NCI-H2107 treated with DMSO at 0.1 percent for 48 hours (cell line): ENCODE results near the gene MYO3B.

ENCODE experiments used
- DNase-seq: peaks from one replicate; lab custom pipeline; 2025; ENCODE audit not compliant: unreplicated experiment; lab: John Stamatoyannopoulos, UW

MYO3B gene

GRCh38 chr2:170365003-170365402, 187.1 kb downstream of the MYO3B start:
- no peak for DNase-seq

GRCh38 chr2:170365686-170366085, 187.7 kb downstream of the MYO3B start:
- no peak for DNase-seq

DNA sequence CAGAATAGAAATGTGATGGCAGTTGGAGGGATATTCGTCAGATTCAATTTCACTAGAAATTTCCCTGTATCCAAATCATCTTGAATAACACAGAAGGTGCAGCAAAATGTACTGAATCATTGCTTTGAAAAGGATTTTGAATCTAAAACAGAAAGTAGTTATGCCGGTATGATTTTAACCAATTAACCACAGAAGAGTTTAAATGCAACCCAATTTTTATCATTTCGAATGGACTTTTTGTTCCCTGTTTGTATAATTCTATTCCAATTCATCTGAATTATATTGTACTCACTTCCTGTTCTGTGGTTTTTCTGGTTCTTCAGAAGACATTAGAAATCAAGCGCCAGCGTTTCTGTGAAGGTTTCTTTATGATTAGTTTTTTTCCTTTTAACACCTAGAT, 190.4 kb downstream of the MYO3B start:
- DNase-seq, result no peak

- no peak for DNase-seq
These were observed 191.3 kb downstream of the MYO3B start for GRCh38 chr2:170369228-170369627.

GRCh38 chr2:170369894-170370293, 191.9 kb downstream of the MYO3B start:
- no peak for DNase-seq

DNA sequence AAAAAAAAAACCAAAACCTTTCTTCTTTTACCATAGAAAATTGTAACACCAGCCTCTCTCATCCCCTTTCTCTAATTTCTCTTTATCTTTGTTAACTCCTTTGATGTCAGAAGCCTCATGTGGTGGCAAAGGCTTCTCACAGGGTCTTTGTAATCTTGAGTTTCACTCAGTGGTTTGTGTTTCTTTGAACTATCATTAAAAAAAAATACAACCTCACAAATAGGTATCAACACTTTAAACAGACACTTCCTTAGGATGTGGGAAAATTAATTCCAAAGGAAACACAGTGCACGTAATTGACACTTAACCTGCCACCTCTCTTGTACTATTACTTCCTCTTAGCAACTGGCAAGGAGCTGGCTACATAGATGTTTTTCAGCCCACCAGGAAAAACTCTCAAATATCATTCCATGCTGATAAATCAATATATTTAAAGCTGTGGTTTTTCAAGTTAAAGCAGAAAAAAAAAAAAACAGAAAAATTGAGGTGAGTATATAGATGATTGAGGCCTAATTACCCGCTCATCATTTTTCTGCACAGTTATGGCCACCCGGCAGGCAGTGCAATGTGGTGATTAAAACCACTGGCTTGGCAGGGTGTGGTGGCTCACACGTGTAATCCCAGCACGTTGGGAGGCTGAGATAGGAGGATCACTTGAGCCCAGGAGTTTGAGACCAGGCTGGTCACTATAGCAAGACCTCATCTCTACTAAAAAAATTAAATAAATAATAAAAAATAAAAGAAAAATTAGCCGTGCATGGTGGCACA, 193.5 kb downstream of the MYO3B start:
- DNase-seq, result no peak

- DNase-seq, result no peak
These were observed 197.2 kb downstream of the MYO3B start for GRCh38 chr2:170375192-170375591.

- DNase-seq, result no peak
These were observed 199.7 kb downstream of the MYO3B start for GRCh38 chr2:170377500-170378207.

DNA sequence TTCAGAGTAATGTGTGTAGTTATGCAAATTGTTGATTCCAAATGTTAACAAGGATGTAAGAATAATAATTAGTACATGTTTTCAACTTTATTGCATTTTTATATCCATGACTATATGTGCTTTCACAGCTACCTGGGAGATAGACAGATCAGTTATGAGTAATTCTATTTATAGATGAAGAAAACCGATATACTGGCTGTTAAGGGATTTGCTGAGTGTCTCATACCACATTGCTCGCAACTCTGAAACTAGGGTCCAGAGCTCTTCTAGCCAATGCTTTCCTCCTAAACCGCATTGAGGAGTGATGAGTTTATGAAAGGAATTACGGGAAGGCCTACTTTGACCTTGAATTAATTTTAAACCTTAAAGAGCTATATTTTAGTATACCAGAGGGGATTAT, 202.3 kb downstream of the MYO3B start:
- no peak for DNase-seq

- DNase-seq, result no peak
These were observed 203.7 kb downstream of the MYO3B start for GRCh38 chr2:170381678-170382077.

- DNase-seq, result no peak
These were observed 208.6 kb downstream of the MYO3B start for GRCh38 chr2:170386554-170386953.

- DNase-seq, result no peak
These were observed 213.1 kb downstream of the MYO3B start for GRCh38 chr2:170391018-170391417.

DNA sequence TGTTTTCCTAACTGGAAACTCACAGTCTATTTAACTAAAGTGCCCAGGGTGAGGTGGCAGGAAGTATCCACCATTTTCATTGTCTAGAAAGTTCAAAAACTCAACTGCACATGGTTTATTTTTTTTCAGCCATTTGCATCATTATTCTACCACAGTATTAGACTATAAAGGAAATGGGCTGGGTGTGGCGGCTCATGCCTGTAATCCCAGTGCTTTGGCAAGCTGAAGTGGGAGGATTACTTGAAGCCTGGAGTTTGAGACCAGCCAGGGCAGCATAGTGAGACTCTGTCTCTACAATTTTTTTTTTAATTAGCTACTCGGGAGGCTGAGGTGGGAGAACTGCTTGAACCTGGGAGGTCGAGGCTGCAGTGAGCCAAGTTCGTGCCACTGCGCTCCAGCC, 213.8 kb downstream of the MYO3B start:
- DNase-seq, result no peak

DNA sequence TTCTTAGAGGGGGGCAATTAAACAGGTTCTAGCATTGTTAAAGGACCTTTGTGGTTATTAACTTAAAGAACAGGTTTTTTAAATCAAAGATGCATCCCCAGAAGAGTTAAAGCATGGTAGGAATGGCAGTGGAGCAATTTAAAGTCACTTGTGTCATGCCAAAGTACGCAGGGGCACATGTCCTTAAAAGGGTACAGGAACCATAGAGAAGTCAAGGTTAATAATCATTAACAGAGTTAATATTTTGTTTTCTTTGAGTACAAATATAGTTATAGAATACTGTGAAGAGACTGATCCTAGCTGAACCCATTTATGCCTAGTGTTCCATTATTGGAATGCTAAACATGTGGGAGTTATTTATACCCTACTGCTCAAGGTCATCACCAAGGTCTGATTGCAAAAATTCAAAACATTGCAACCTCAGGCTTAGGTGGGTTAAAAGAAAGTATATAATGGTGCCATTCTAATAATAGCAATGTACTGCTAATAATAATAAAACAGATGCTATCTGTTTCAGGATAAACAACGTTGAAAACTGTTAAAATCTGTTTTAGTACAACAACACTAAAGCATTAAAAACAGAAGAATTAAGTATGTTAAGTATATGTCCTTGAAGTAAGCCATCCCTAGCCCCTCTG, 216.0 kb downstream of the MYO3B start:
- no peak for DNase-seq

- no peak for DNase-seq
These were observed 216.9 kb downstream of the MYO3B start for GRCh38 chr2:170394641-170395387.

- DNase-seq, result no peak
These were observed 219.0 kb downstream of the MYO3B start for GRCh38 chr2:170396799-170397459.

DNA sequence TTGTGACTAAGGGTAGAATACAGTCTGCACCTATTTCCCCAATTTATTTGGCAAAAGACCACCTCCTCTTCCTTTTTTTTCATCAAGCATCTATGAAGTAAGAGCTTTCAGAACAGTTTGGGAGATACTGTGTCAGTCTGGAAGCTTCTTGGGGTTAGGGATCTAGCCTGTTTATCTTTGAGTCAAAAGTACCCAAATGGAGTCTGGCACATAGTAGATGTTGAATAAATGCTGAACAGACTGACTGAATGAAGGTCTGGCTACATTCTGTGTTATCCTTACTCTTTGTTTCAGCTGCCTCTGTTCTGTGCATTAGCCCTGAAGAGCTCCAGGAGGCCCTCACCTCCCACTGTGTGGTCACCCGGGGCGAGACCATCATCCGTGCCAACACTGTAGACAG, 223.2 kb downstream of the MYO3B start:
- DNase-seq, result no peak

GRCh38 chr2:170404846-170405245, 226.9 kb downstream of the MYO3B start:
- no peak for DNase-seq

DNA sequence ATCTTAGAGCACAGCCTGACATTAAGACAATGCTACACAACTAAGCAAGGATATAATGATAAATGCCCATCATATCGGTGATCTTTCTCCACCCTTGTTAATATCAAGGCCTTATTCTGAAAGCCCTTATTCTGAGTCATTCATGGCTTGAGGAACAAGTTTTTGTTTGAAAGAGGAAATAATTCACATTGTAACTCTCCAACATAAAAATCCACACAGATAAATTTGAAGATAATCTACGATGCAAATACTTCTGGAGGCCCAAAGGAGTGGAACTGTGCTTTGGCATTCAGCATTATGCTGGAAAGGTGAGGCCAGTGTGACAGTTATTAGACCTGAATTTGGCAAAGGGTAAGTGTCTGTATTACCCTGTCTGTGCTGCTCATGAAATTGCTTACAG, 227.4 kb downstream of the MYO3B start:
- no peak for DNase-seq

DNA sequence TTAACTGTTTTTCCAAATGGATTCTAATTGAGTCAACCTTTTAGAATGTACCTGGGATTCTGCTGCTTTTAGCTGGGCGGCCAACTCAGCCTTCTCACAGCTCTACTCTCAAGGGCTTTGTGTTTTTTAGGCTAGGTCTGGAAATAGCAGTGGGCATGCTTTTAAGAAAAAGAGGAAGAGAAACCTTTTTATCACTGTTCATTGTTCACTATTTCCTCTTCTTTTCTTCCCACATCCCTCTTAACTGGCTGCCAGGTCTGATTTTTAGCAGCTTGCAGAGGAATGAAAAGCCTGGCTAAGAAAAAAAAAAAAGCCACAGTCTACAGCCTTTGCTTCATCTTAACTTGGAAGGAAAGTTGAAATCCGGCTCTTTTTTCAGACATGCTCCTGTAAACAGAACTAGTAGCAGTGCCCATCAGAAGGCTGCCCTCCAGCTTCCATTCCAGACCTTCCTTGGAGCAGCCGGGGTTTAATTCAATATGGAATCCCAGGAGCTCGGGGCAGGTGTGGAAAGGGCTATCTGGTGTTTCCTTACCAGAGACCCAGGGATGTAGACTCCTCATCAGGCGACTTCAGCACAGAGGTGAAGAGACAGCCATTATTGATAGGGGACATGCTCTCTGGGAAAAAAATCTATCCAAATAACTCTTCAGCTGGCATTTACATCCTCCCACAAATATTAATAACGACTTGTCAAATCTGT, 230.7 kb downstream of the MYO3B start:
- DNase-seq, result no peak
